Right lobe of liver (tissue), 6 donors: Measurements from ENCODE around the gene PSMB10. TPM values are rescaled to one million over a fixed set of nuclear protein-coding genes. Genes with fewer than 3 reads are reported as not detected.

Experiments used
- ATAC-seq, 4 donors: fragments of 200-7000 bp; cut with Tn5 transposase; one replicate each; pipeline ENCODE4 v1.9.1; 2020; ENCODE audit warnings: mild to moderate bottlenecking in 4 of 4, moderate library complexity in 4 of 4
- DNase-seq, 3 donors: peaks; one replicate each; pipeline ENCODE4 v3.0.0-alpha.2; 2020
- H3K27ac ChIP-seq, 3 donors: fragments of 200-600 bp; one replicate each; pipeline ENCODE4 v1.8.0; 2022
- H3K27me3 ChIP-seq, 2 donors: fragments of 200-600 bp; one replicate each; pipeline ENCODE4 v1.8.0; 2022
- H3K36me3 ChIP-seq, 4 donors: fragments of 200-600 bp; sonication (generic) in 1 of 4; one replicate each; pipeline versions ENCODE4 v1.5.1 to v1.8.0; 2017 to 2022; ENCODE audit warnings: control low read depth in 1 of 4
- H3K4me1 ChIP-seq, 4 donors: fragments of 200-600 bp; sonication (generic) in 1 of 4; one replicate each; pipeline versions ENCODE4 v1.5.1 to v1.8.0; 2017 to 2022; ENCODE audit warnings: control low read depth in 1 of 4
- H3K4me3 ChIP-seq, 3 donors: fragments of 200-600 bp; one replicate each; pipeline ENCODE4 v1.8.0; 2022
- H3K9me3 ChIP-seq, 4 donors: fragments of 200-600 bp; sonication (generic) in 1 of 4; one replicate each; pipeline versions ENCODE4 v1.5.1 to v1.8.0; 2017 to 2022; ENCODE audit warnings: control low read depth in 1 of 4
- POLR2A ChIP-seq: fragments of 450-650 bp; IDR thresholded peaks from one replicate; pipeline ENCODE4 v1.6.1; 2017; ENCODE audit warnings: antibody characterized with exemption, mild to moderate bottlenecking
- WGBS: methylation state at CpG from one replicate; pipeline ENCODE4 v1.1.6; 2018; ENCODE audit warnings: low coverage, low lambda C conversion rate; ENCODE audit not compliant: insufficient coverage; ENCODE audit errors: missing lambda C conversion rate; 5-methylcytosine and 5-hydroxymethylcytosine counted together
- intact Hi-C, 2 donors: fragments of 100-400 bp; cut with DNase I; formaldehyde crosslinking; loops; one replicate each; pipeline versions ENCODE4 v1.11.2 to v1.14.1; 2022
- total RNA-seq, 6 experiments: library from RNA; depleted of rRNA in 2 of 6; stranded (reverse); fragments of >200 nt in 2 of 6; fragmentation: NEBNext Ultra II Directional in 3 of 6; extraction: Animal tissue kit (Norgen Biotek cat#: 25700) in 3 of 6; gene quantifications; one replicate each; pipeline versions ENCODE4 v1.1.0 to v1.2.4, GENCODE V29; 2016 to 2023
- TF ChIP-seq, protein P1 (sequence below), 4 donors: fragments of 200-600 bp in 3 of 4; fragments of 450-650 bp in 1 of 4; IDR thresholded peaks; one replicate each; pipeline versions ENCODE4 v1.5.1 to v1.8.0; 2016 to 2022; ENCODE audit warnings: antibody characterized with exemption in 4 of 4, mild to moderate bottlenecking in 2 of 4
- donor health status: DM: no; HTN: yes; CAD: no.
- donor health status: DM: no; HTN: no; CAD: no.
- donor health status: DM: no; HTN: no; CAD: no.
- donor health status: DM: no; HTN: yes; CAD: no.
- donor health status: DM: no; HTN: yes; CAD: no.

PSMB10 gene
- total RNA-seq, 6 experiments from 2014 or later, result 19.0 to 39.6 (median 22.7) TPM

DNA sequence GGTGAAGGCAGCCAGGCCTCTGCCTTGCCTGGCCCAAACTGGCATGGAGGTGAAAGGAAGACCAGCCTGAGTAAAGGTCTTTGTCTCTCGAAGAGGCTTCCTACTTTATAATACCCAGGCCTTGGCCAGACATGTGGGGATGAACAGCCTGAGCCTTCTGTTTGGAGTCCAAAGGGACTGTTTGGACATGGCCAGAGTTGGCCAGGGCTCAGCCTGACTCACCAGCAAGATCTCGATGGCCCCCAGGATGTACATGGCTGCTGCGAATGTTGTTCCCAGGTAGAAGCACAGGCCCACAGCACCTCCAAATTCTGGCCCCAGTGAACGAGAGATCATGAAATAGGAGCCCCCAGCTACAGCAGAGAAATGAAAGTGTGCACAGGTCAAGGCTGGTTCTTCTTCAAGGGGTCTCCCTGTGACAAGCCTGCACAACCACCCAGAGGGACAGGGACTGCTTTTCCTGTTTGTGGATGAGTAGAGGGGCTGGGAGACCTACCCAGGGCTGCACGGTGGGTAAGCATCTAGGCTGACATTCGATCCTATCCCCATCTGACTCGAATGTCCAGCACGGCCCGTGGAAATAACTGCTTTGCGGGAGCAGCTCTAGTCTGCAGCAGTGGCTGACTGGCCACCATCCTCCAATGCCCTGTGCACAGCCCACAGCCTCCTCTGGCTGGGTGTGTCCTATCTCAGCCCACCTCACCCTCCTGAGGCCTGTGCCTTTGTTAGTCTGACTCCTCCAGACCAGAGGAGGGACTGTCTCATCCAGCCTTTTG is 18.0 kb upstream of the PSMB10 start:
- intact Hi-C loops, result no loop called here
- peak overlapping the region; percentile 51 to 77 (median 69) for H3K27ac ChIP-seq
- peak; percentile 92 to 94 (median 92) for ATAC-seq

DNA sequence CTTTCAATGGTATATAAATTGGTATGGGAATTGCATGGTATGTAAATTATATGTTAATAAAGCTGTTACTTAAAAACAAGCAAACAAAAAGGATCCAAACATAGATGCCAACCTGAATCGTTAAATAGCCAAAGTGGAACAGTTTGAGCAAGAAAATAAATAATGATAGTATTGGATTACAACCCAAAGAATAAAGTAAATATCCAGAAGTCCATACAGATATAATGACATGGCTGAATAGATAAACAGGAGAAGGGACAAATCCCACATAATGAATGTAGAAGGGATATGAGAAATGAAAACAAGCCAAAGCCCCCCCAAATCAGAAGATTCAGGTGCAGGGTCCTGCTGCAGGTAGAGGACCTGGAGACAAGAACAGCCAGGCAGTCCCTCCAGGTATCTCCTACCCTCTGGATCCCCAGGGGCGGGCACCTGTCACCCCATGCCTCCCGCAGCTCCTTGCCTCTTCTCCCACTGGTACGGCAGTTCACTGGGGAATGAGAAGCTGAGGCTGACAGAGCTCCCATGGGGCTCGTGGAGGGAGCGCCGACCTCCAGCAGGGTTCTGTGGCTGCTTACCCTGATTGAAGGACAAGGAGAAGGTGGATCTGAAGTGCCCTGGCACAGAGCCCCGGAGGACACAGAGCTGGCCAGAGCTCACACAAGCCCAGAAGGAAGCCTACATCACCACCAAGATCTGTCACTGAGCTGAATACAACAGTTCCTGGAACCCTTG is 17.2 kb upstream of the PSMB10 start:
- Histone ChIP-seq H3K36me3 (peaks cover 0 to 25% (median 14%) of the 10 kb centered on the region in 4 donors), H3K4me1 (peaks cover 0 to 20% (median 12%) of the 10 kb centered on the region in 4 donors), H3K4me3 (no peak overlapping the region), H3K27me3 (no peaks in the 10 kb centered on the region), H3K27ac (peak overlapping the region; percentile 51 to 77 (median 69)), H3K9me3 (no peaks in the 10 kb centered on the region)
- no peak for DNase-seq
- peak; percentile 6 to 55 (median 46) for ATAC-seq
- WGBS, result 13% methylated on average over 2 of the region's 8 CpGs
- TF ChIP-seq, protein P1, sequence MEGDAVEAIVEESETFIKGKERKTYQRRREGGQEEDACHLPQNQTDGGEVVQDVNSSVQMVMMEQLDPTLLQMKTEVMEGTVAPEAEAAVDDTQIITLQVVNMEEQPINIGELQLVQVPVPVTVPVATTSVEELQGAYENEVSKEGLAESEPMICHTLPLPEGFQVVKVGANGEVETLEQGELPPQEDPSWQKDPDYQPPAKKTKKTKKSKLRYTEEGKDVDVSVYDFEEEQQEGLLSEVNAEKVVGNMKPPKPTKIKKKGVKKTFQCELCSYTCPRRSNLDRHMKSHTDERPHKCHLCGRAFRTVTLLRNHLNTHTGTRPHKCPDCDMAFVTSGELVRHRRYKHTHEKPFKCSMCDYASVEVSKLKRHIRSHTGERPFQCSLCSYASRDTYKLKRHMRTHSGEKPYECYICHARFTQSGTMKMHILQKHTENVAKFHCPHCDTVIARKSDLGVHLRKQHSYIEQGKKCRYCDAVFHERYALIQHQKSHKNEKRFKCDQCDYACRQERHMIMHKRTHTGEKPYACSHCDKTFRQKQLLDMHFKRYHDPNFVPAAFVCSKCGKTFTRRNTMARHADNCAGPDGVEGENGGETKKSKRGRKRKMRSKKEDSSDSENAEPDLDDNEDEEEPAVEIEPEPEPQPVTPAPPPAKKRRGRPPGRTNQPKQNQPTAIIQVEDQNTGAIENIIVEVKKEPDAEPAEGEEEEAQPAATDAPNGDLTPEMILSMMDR (IDR thresholded peaks at IDR 0.05), result no peak
- TF ChIP-seq POLR2A, result no peak
- intact Hi-C loops, result no loop called here

More for the DNA sequence above, 18.0 kb upstream of the PSMB10 start:
- H3K9me3 ChIP-seq, result no peaks in the 10 kb centered on the region
- H3K27me3 ChIP-seq, result no peaks in the 10 kb centered on the region
- peak; percentile 73 to 79 (median 79) for DNase-seq
- no peak overlapping the region for H3K4me3 ChIP-seq
- TF ChIP-seq POLR2A, result no peak
- TF ChIP-seq, protein P1 (IDR thresholded peaks at IDR 0.05), result no peak
- H3K36me3 ChIP-seq, result peaks cover 0 to 20% (median 14%) of the 10 kb centered on the region in 4 donors
- H3K4me1 ChIP-seq, result peaks cover 0 to 20% (median 12%) of the 10 kb centered on the region in 4 donors
- WGBS, result 17% methylated on average over 1 of the region's 10 CpGs

DNA sequence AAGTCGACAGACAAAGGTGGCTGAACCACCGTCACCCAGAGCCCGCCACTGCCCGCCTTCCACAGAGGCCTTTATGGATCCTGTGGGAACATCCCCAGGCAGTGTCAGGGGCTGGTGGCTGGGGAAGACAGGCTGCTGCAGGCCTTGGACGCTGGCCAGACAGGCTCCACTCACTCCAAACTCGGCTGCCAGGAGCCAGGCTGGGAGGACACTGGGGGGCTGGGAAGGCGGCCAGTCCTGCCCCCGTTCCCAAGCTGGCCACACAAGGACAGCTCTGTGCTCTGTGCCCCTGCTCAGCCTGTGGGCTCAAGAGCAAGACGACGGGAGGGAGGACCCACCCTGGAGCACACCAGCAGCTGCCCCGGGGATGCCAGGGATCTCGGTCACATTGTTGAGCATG is 14.8 kb upstream of the PSMB10 start:
- Histone ChIP-seq H3K4me1 (peaks cover 0 to 20% (median 12%) of the 10 kb centered on the region in 4 donors), H3K4me3 (no peak overlapping the region), H3K27me3 (no peaks in the 10 kb centered on the region), H3K9me3 (no peaks in the 10 kb centered on the region), H3K36me3 (peaks cover 0 to 40% (median 17%) of the 10 kb centered on the region in 4 donors), H3K27ac (no peak overlapping the region)
- WGBS, result no CpG with 5 or more reads among the region's 12 CpGs
- intact Hi-C loops, result no loop called here
- DNase-seq (peak in 1 of 3 donors; percentile 27), ATAC-seq (no peak)
- no peak for TF ChIP-seq POLR2A
- TF ChIP-seq, protein P1 (IDR thresholded peaks at IDR 0.05), result no peak

DNA sequence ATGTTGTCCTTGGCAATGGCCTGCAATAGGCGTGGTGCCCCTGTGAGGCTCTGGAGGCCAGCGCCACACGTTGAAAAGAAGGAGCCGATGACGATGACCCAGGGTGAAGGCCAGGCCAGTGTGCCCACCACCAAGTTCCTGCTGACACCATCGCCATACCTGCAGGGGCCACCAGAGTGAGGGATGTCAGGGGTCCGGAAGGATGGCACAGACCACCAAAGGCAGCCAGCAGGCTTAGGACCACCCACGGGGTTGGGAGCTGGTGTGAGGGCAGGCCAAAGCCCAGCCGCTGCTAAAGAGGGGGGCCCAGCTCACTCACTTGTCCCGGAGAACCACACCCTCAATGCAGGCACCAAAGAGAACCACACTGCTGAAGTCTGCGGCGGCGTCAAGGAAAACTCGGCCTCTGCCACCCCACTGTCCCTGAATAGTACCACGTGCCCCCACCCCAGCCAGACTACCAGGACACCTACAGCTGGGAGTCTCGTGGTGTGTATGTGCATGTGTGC is 13.7 kb upstream of the PSMB10 start:
- Histone ChIP-seq H3K4me3 (no peak overlapping the region), H3K4me1 (peaks cover 0 to 20% (median 12%) of the 10 kb centered on the region in 4 donors), H3K36me3 (peaks cover 0 to 43% (median 18%) of the 10 kb centered on the region in 4 donors), H3K27ac (no peak overlapping the region), H3K27me3 (no peaks in the 10 kb centered on the region), H3K9me3 (no peaks in the 10 kb centered on the region)
- intact Hi-C loops, result no loop called here
- ATAC-seq, result no peak
- WGBS, result 73% methylated on average over 2 of the region's 16 CpGs
- TF ChIP-seq, protein P1 (IDR thresholded peaks at IDR 0.05), result no peak
- TF ChIP-seq POLR2A, result no peak
- DNase-seq, result no peak
